C4-2B (cell line): ENCODE measurements around the gene TMEM220.

Experiments
- H3K27ac ChIP-seq: fragments of 450-650 bp; 2 replicates; pipeline ENCODE4 v1.5.1; 2017
- ZFX ChIP-seq: fragments of 450-650 bp; IDR thresholded peaks from 2 replicates; pipeline ENCODE4 v1.6.1; 2017
- TF ChIP-seq, protein P1 (sequence below): fragments of 450-650 bp; conservative IDR thresholded peaks from 2 replicates; pipeline ENCODE4 v1.5.1; 2017; ENCODE audit warnings: mild to moderate bottlenecking

Gene TMEM220

DNA sequence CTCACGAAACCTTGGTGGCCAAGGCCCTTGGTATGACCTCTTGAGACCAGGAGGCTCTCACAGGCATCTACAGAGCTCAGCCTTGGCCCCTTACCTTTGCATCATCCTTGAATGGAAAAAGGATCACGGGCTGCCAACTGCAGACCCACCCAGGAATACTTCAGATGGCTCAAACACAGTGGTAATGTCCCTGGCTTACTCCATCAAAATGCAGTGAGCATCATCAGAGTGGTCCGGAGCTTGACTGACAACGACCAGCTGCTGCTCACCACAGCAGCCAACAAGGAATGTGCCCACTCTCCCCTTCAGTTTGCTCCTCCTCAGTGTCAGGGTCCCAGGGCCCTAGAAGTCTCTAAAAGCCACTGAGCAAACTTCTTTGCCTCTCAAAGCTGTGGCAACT lies 55.1 kb downstream of the TMEM220 start:
- H3K27ac ChIP-seq: no peak overlapping the region
- TF ChIP-seq ZFX: no peak
- TF ChIP-seq, protein P1, sequence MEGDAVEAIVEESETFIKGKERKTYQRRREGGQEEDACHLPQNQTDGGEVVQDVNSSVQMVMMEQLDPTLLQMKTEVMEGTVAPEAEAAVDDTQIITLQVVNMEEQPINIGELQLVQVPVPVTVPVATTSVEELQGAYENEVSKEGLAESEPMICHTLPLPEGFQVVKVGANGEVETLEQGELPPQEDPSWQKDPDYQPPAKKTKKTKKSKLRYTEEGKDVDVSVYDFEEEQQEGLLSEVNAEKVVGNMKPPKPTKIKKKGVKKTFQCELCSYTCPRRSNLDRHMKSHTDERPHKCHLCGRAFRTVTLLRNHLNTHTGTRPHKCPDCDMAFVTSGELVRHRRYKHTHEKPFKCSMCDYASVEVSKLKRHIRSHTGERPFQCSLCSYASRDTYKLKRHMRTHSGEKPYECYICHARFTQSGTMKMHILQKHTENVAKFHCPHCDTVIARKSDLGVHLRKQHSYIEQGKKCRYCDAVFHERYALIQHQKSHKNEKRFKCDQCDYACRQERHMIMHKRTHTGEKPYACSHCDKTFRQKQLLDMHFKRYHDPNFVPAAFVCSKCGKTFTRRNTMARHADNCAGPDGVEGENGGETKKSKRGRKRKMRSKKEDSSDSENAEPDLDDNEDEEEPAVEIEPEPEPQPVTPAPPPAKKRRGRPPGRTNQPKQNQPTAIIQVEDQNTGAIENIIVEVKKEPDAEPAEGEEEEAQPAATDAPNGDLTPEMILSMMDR: no peak

DNA sequence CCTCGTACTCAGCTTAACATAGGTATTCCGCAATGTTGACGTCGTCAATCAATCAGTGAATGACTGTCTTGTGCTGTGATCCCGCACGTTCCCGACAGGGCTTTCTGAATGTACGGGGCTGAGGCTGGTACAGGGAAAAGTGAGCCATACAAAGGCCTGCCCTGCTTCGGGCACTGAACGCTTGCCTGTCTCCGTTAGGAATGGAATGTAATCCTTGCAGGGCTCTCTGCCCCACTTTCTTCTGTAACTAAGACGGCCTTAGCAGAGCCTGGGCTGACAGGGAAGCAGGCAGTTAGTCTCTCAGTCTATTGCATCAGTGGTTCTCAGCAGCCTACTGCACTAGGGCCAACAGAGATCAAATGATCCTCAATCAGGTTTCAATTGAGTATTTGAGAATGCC lies 56.5 kb downstream of the TMEM220 start:
- no peak overlapping the region for H3K27ac ChIP-seq
- TF ChIP-seq, protein P1: no peak
- TF ChIP-seq ZFX: no peak

- no peak overlapping the region for H3K27ac ChIP-seq
- TF ChIP-seq, protein P1: no peak
- TF ChIP-seq ZFX: no peak
These were observed 61.0 kb downstream of the TMEM220 start for GRCh38 chr17:10668775-10669174.

DNA sequence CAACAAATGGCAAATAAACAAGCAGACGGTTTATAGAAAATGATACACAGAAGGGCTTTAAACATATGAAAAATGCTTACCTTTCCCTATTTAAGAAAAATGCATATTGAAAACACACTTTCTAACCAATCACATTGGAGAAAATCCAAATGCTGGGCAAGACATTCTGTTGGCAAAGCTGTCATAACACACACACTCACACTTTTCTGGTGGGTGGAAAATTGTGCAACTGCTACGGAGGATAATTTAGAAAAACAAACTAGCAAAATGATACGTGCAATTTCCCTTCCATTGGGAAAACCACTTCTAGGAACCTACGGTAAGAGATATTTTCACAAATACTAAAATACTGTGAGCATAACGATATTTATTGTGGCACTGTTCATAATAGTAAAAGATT lies 62.9 kb downstream of the TMEM220 start:
- H3K27ac ChIP-seq: no peak overlapping the region
- no peak for TF ChIP-seq ZFX

- H3K27ac ChIP-seq: no peak overlapping the region
- no peak for TF ChIP-seq ZFX
- TF ChIP-seq, protein P1: no peak
These were observed 65.3 kb downstream of the TMEM220 start for GRCh38 chr17:10664571-10664970.
